Esophagus (tissue), 2 donors: ENCODE data around the gene ROR1. TPM values are rescaled to one million over a fixed set of nuclear protein-coding genes. Genes with fewer than 3 reads are reported as not detected.
A peak's percentile ranks its signal among the peaks of the same experiment; 100 is the strongest.

Experiments used
- H3K27ac ChIP-seq, 2 donors: one replicate each; pipeline ENCODE4 v1.5.1; 2013; ENCODE audit warnings: low read depth in 2 of 2, mild to moderate bottlenecking in 2 of 2, inconsistent platforms in 1 of 2, low read length in 1 of 2, moderate library complexity in 1 of 2
- H3K27me3 ChIP-seq, 2 donors: one replicate each; pipeline ENCODE4 v1.6.1; 2013; ENCODE audit warnings: low read length in 2 of 2, control low read depth in 1 of 2, mild to moderate bottlenecking in 1 of 2; ENCODE audit not compliant: insufficient read depth in 2 of 2, control insufficient read depth in 1 of 2
- H3K36me3 ChIP-seq, 2 donors: one replicate each; pipeline ENCODE4 v1.6.1; 2013; ENCODE audit warnings: low read length in 1 of 2; ENCODE audit not compliant: control insufficient read depth in 2 of 2, insufficient read depth in 2 of 2
- H3K4me1 ChIP-seq, 2 donors: one replicate each; pipeline ENCODE4 v1.6.1; 2013; ENCODE audit warnings: low read length in 1 of 2; ENCODE audit not compliant: control insufficient read depth in 2 of 2, insufficient read depth in 2 of 2
- H3K4me3 ChIP-seq, 2 donors: one replicate each; pipeline ENCODE4 v1.5.1; 2013; ENCODE audit warnings: low read length in 2 of 2, mild to moderate bottlenecking in 2 of 2, low read depth in 1 of 2, moderate library complexity in 1 of 2
- H3K9me3 ChIP-seq, 2 donors: one replicate each; pipeline ENCODE4 v1.6.1; 2013; ENCODE audit warnings: mild to moderate bottlenecking in 2 of 2, low read depth in 1 of 2, low read length in 1 of 2, moderate library complexity in 1 of 2; ENCODE audit not compliant: control insufficient read depth in 2 of 2, insufficient read depth in 1 of 2
- WGBS, 2 donors: extraction: QIAGEN DNeasy Blood & Tissue Kit; methylation state at CpG; one replicate each; pipeline ENCODE4 v1.1.7; 2013; 5-methylcytosine and 5-hydroxymethylcytosine counted together
- polyA plus RNA-seq, 2 donors: library from polyadenylated mRNA; stranded (reverse); fragments of 200-250 nt; gene quantifications; one replicate each; pipeline ENCODE4 v1.2.3, GENCODE V29; 2013
- donor health status: healthy with polysubstance abuse.
- donor health status: Bipolar disorder and iron deficiency.

The ROR1 gene
- polyA plus RNA-seq, 2 donors: 1.1 to 1.9 TPM

- H3K27me3 ChIP-seq: no peaks in the 10 kb centered on the region
- WGBS, 2 donors: 78 to 82% methylated on average over 3 of the region's 3 CpGs
Observed at GRCh38 chr1:63943393-63943792, 169.6 kb downstream of the ROR1 start.

GRCh38 chr1:63945943-63946342 lies 172.1 kb downstream of the ROR1 start:
- Histone ChIP-seq H3K4me1 (peaks cover 0 to 2% of the 10 kb centered on the region in 2 donors), H3K27ac (no peak overlapping the region), H3K9me3 (no peaks in the 10 kb centered on the region), H3K36me3 (no peaks in the 10 kb centered on the region), H3K4me3 (no peak overlapping the region), H3K27me3 (no peaks in the 10 kb centered on the region)
- WGBS, 2 donors: 83 to 95% methylated on average over 1 of the region's 1 CpG

More at GRCh38 chr1:63943393-63943792, 169.6 kb downstream of the ROR1 start:
- H3K27ac ChIP-seq: no peak overlapping the region
- no peak overlapping the region for H3K4me3 ChIP-seq
- no peaks in the 10 kb centered on the region for H3K36me3 ChIP-seq
- H3K4me1 ChIP-seq: peaks cover 0 to 2% of the 10 kb centered on the region in 2 donors
- H3K9me3 ChIP-seq: no peaks in the 10 kb centered on the region

GRCh38 chr1:63946866-63947491 lies 173.2 kb downstream of the ROR1 start:
- no peaks in the 10 kb centered on the region for H3K9me3 ChIP-seq
- no peaks in the 10 kb centered on the region for H3K36me3 ChIP-seq
- no peak overlapping the region for H3K4me3 ChIP-seq
- H3K27ac ChIP-seq: peak overlapping the region in 1 of 2 donors; percentile 10
- 33 to 39% methylated on average over 11 of the region's 11 CpGs for WGBS, 2 donors
- H3K27me3 ChIP-seq: no peaks in the 10 kb centered on the region
- H3K4me1 ChIP-seq: peaks cover 0 to 2% of the 10 kb centered on the region in 2 donors

GRCh38 chr1:63947904-63948303 lies 174.1 kb downstream of the ROR1 start:
- H3K4me1 ChIP-seq: peaks cover 0 to 2% of the 10 kb centered on the region in 2 donors
- H3K36me3 ChIP-seq: no peaks in the 10 kb centered on the region
- H3K27me3 ChIP-seq: no peaks in the 10 kb centered on the region
- no peak overlapping the region for H3K27ac ChIP-seq
- H3K9me3 ChIP-seq: no peaks in the 10 kb centered on the region
- WGBS, 2 donors: 76 to 93% methylated on average over 3 of the region's 3 CpGs
- no peak overlapping the region for H3K4me3 ChIP-seq

GRCh38 chr1:63950023-63950422 lies 176.2 kb downstream of the ROR1 start:
- H3K9me3 ChIP-seq: peaks cover 0 to 3% of the 10 kb centered on the region in 2 donors
- no peak overlapping the region for H3K27ac ChIP-seq
- H3K27me3 ChIP-seq: no peaks in the 10 kb centered on the region
- H3K36me3 ChIP-seq: no peaks in the 10 kb centered on the region
- H3K4me3 ChIP-seq: no peak overlapping the region
- WGBS, 2 donors: 41 to 45% methylated on average over 3 of the region's 3 CpGs
- H3K4me1 ChIP-seq: peaks cover 0 to 2% of the 10 kb centered on the region in 2 donors

GRCh38 chr1:63951059-63951946 lies 177.5 kb downstream of the ROR1 start:
- peaks cover 0 to 3% of the 10 kb centered on the region in 2 donors for H3K9me3 ChIP-seq
- no peaks in the 10 kb centered on the region for H3K36me3 ChIP-seq
- WGBS, 2 donors: 68 to 76% methylated on average over 5 of the region's 5 CpGs
- H3K27me3 ChIP-seq: no peaks in the 10 kb centered on the region
- no peak overlapping the region for H3K27ac ChIP-seq
- peaks cover 0 to 2% of the 10 kb centered on the region in 2 donors for H3K4me1 ChIP-seq
- no peak overlapping the region for H3K4me3 ChIP-seq

- WGBS, 2 donors: 91 to 100% methylated on average over 1 of the region's 1 CpG
- Histone ChIP-seq H3K27me3 (no peaks in the 10 kb centered on the region), H3K4me1 (no peaks in the 10 kb centered on the region), H3K9me3 (peaks cover 0 to 3% of the 10 kb centered on the region in 2 donors), H3K36me3 (no peaks in the 10 kb centered on the region), H3K4me3 (no peak overlapping the region), H3K27ac (no peak overlapping the region)
Observed at GRCh38 chr1:63954187-63954586, 180.4 kb downstream of the ROR1 start.

- Histone ChIP-seq H3K9me3 (peaks cover 0 to 3% of the 10 kb centered on the region in 2 donors), H3K36me3 (no peaks in the 10 kb centered on the region), H3K4me1 (no peaks in the 10 kb centered on the region), H3K27me3 (no peaks in the 10 kb centered on the region), H3K4me3 (no peak overlapping the region), H3K27ac (no peak overlapping the region)
- 71 to 73% methylated on average over 8 of the region's 8 CpGs for WGBS, 2 donors
Observed at GRCh38 chr1:63955370-63956145, 181.7 kb downstream of the ROR1 start.

- H3K27ac ChIP-seq: no peak overlapping the region
- no peak overlapping the region for H3K4me3 ChIP-seq
- H3K4me1 ChIP-seq: no peaks in the 10 kb centered on the region
- H3K27me3 ChIP-seq: no peaks in the 10 kb centered on the region
- H3K36me3 ChIP-seq: no peaks in the 10 kb centered on the region
- H3K9me3 ChIP-seq: peaks cover 0 to 3% of the 10 kb centered on the region in 2 donors
- WGBS, 2 donors: 90 to 95% methylated on average over 2 of the region's 2 CpGs
Observed at GRCh38 chr1:63958556-63958955, 184.7 kb downstream of the ROR1 start.
